Adrenal gland (tissue), 12 donors: Measurements from ENCODE around the gene ZHX3. TPM values are rescaled to one million over a fixed set of nuclear protein-coding genes. Genes with fewer than 3 reads are reported as not detected.

Source experiments
- DNase-seq, 7 donors: peaks; one replicate each; pipeline ENCODE4 v3.0.0-alpha.2; 2019 to 2020
- H3K27ac ChIP-seq, 5 donors: fragments of 200-600 bp; sonication (generic) in 4 of 5; 1 replicate in 3 of 5; 2 replicates in 2 of 5; pipeline versions ENCODE4 v1.5.1 to v1.8.0; 2016 to 2020; ENCODE audit warnings: mild to moderate bottlenecking in 1 of 5
- H3K27me3 ChIP-seq: fragments of 200-600 bp; 2 replicates; pipeline ENCODE4 v1.8.0; 2021
- H3K36me3 ChIP-seq, 2 donors: fragments of 200-600 bp; replicated peaks in 1 of 2; 1 replicate in 1 of 2; 2 replicates in 1 of 2; pipeline versions ENCODE4 v1.5.1 to v1.8.0; 2018 to 2022
- H3K4me1 ChIP-seq, 2 donors: fragments of 200-600 bp; replicated peaks in 1 of 2; 1 replicate in 1 of 2; 2 replicates in 1 of 2; pipeline versions ENCODE4 v1.5.1 to v1.8.0; 2018 to 2021
- H3K4me3 ChIP-seq, 4 donors: fragments of 200-600 bp; sonication (generic) in 3 of 4; one replicate each; pipeline ENCODE4 v1.5.1; 2016 to 2018
- H3K9me3 ChIP-seq, 3 donors: fragments of 200-600 bp; sonication (generic) in 1 of 3; replicated peaks in 1 of 3; 1 replicate in 2 of 3; 2 replicates in 1 of 3; pipeline versions ENCODE4 v1.5.1 to v1.8.0; 2016 to 2021
- CTCF ChIP-seq, 6 experiments: fragments of 450-650 bp in 4 of 6; fragments of 200-600 bp in 2 of 6; sonication (generic) in 1 of 6; IDR thresholded peaks; 1 replicate in 5 of 6; 2 replicates in 1 of 6; pipeline versions ENCODE4 v1.5.1 to v1.8.0; 2016 to 2021; ENCODE audit warnings: antibody characterized with exemption in 6 of 6, mild to moderate bottlenecking in 2 of 6, moderate library complexity in 1 of 6
- POLR2A ChIP-seq, 2 donors: fragments of 450-650 bp; IDR thresholded peaks; one replicate each; pipeline ENCODE4 v1.6.1; 2017; ENCODE audit warnings: antibody characterized with exemption in 2 of 2, mild to moderate bottlenecking in 2 of 2, moderate library complexity in 1 of 2
- WGBS, 4 donors: extraction: QIAGEN DNeasy Blood & Tissue Kit in 2 of 4; methylation state at CpG; one replicate each; pipeline versions ENCODE4 v1.1.5 to v1.1.7; 2013 to 2017; 5-methylcytosine and 5-hydroxymethylcytosine counted together
- intact Hi-C, 2 donors: fragments of 100-400 bp; cut with DNase I; formaldehyde crosslinking; loops; one replicate each; pipeline versions ENCODE4 v1.14.1 to v1.15.0; 2022 to 2023
- polyA plus RNA-seq, 3 donors: library from polyadenylated mRNA; stranded (reverse); fragments of 200-250 nt in 2 of 3; fragments of 350-450 nt in 1 of 3; fragmentation: Illumina TruSeq in 1 of 3; extraction: RNeasy Lipid Tissue Mini Kit (QIAGEN cat#74804) in 1 of 3; gene quantifications; one replicate each; pipeline ENCODE4 v1.2.3, GENCODE V29; 2013 to 2014
- total RNA-seq, 9 donors: library from RNA; depleted of rRNA in 4 of 9; stranded (reverse); fragments of >200 nt in 4 of 9; fragments of 120-200 nt in 1 of 9; fragmentation: NEBNext Ultra II Directional in 1 of 9; extraction: Animal tissue kit (Norgen Biotek cat#: 25700) in 1 of 9; gene quantifications; one replicate each; pipeline versions ENCODE4 v1.1.0 to v1.2.4, GENCODE V29; 2013 to 2023
- donor health status: healthy with polysubstance abuse.
- donor health status: Bipolar disorder and iron deficiency.
- donor health status: DM: yes; HTN: yes; CAD: no.
- donor health status: DM: no; HTN: no; CAD: no.
- donor health status: DM: no; HTN: no; CAD: no.
- donor health status: DM: yes; HTN: yes; CAD: no.

Gene ZHX3
- total and polyA plus RNA-seq, 12 donors, result 20.7 to 91.1 (median 51.2) TPM

GRCh38 chr20:41141153-41141815, 176.2 kb downstream of the ZHX3 start:
- Histone ChIP-seq H3K9me3 (no peaks in the 10 kb centered on the region), H3K27ac (peak overlapping the region in 2 of 5 donors; percentile 71 to 97), H3K4me3 (no peak overlapping the region), H3K4me1 (peaks cover 0 to 69% of the 10 kb centered on the region in 2 donors), H3K27me3 (no peaks in the 10 kb centered on the region), H3K36me3 (no peaks in the 10 kb centered on the region)
- 58 to 71% (median 63%) methylated on average over 7 to 8 of the region's 8 CpGs for WGBS, 4 donors
- peak in 1 of 2 donors; percentile 16 for TF ChIP-seq POLR2A (IDR thresholded peaks at IDR 0.05)
- no peak for TF ChIP-seq CTCF (IDR thresholded peaks at IDR 0.05)
- peak in 4 of 7 donors; percentile 34 to 77 (median 50) for DNase-seq
- intact Hi-C loops, result no loop called here

GRCh38 chr20:41140226-41141133, 177.1 kb downstream of the ZHX3 start:
- WGBS, 4 donors, result 63 to 79% (median 72%) methylated on average over 6 to 10 of the region's 10 CpGs
- Histone ChIP-seq H3K4me1 (peaks cover 0 to 65% of the 10 kb centered on the region in 2 donors), H3K9me3 (no peaks in the 10 kb centered on the region), H3K4me3 (no peak overlapping the region), H3K36me3 (no peaks in the 10 kb centered on the region), H3K27ac (peak overlapping the region in 2 of 5 donors; percentile 71 to 97), H3K27me3 (no peaks in the 10 kb centered on the region)
- intact Hi-C loops, result no loop called here
- TF ChIP-seq CTCF (IDR thresholded peaks at IDR 0.05) (no peak), POLR2A (IDR thresholded peaks at IDR 0.05) (no peak)
- DNase-seq, result no peak

GRCh38 chr20:41139227-41140093, 178.1 kb downstream of the ZHX3 start:
- H3K27me3 ChIP-seq, result no peaks in the 10 kb centered on the region
- intact Hi-C loops, result no loop called here
- H3K36me3 ChIP-seq, result no peaks in the 10 kb centered on the region
- H3K9me3 ChIP-seq, result no peaks in the 10 kb centered on the region
- peak overlapping the region in 3 of 5 donors; percentile 94 to 97 (median 95) for H3K27ac ChIP-seq
- TF ChIP-seq POLR2A (IDR thresholded peaks at IDR 0.05) (no peak), CTCF (IDR thresholded peaks at IDR 0.05) (no peak)
- H3K4me3 ChIP-seq, result peak overlapping the region in 1 of 4 donors; percentile 94
- 66 to 70% (median 68%) methylated on average over 5 of the region's 5 CpGs for WGBS, 4 donors
- peaks cover 0 to 62% of the 10 kb centered on the region in 2 donors for H3K4me1 ChIP-seq
- DNase-seq, result no peak
